MV-4-11 (cell line): ENCODE data around the gene KRT26.
"Not testable (repeated sequence)": the region's sequence is repeated elsewhere in the genome, so short reads cannot be mapped to it uniquely, and the experiment has no call there.

Experiments
- DNase-seq: peaks from one replicate; lab custom pipeline; 2025; lab: John Stamatoyannopoulos, UW

Gene KRT26, protein sequence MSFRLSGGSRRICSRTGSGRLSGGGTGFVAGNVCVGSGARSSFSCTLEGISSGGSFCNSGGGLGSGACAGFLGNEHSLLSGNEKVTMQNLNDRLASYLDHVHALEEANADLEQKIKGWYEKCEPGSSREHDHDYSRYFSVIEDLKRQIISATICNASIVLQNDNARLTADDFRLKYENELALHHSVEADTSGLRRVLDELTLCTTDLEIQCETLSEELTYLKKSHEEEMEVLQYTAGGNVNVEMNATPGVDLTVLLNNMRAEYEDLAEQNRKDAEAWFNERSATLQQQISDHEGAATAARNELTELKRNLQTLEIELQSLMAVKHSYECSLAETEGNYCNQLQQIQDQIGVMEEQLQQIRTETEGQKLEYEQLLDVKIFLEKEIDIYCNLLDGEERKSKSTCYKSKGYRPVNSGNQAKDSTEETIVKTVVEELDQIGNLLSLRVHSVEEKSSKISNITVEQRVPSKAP

DNA sequence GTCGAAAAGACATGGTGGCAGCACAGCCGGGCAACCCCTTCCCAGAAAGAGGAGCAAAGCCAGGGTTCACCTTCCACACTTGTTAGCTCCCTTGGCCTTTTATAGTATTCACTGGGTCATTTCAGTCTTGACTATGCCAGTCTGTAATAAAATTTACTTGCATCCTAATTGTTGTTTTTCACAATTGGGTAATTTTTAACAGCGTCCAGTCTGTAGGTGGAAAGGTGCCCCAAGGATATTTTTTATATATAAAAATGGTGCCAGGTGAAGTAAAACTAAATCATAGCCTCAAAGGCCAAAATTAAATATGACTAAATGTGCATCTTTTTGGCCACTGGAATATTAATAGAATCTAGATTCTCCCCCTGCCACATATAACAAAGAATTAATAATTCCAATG, at the start of gene KRT26:
Gene KRT26 (minus strand): TSS at position 101 of the 400 bp plus-strand sequence. CDS start 88 bp downstream, at position 13.
- DNase-seq, result no peak

DNA sequence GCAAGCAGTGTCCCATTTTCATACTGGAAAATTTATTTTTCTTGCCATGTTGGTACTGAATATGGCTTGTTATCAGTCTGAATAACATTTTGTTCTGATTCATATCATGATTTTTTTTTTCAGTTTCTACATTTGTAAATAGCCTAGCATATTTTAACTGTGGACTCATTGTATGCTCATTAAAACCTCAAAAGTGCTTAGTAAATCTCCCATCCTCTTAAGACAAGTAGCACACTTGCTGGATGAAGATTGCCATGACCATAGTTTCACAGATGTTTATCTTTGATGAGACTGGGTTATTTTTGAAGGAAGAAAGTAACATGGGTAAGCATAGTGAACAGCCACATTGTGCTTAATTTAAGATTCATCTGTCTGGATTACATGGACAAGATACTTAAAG, 49.5 kb upstream of the KRT26 start:
- no peak for DNase-seq

DNA sequence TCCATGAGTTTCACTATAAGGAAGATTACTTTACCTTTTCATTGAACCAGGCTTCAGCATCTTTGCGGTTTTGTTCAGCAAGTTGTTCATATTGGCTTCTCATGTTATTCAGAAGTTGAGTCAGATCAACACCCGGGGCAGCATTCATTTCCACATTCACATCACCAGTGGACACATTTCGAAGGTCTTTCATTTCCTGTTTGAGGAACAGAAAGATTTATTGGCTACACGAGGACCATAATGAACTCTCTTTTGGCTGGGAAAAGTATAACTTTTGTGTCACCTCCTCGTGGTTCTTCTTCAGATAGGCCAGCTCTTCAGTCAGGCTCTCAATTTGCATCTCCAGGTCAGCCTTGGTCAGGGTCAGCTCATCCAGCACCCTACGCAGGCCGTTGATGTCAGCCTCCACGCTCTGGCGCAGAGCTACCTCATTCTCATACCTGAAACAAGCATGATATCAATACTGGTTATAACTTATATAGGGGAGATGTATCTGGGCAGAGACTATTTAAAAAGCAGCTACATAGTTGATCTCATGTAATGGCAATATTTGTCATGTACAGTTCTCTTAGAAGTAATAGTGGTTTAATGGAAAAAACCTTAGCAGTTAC, 48.3 kb upstream of the KRT26 start:
- peak; percentile 79 for DNase-seq

DNA sequence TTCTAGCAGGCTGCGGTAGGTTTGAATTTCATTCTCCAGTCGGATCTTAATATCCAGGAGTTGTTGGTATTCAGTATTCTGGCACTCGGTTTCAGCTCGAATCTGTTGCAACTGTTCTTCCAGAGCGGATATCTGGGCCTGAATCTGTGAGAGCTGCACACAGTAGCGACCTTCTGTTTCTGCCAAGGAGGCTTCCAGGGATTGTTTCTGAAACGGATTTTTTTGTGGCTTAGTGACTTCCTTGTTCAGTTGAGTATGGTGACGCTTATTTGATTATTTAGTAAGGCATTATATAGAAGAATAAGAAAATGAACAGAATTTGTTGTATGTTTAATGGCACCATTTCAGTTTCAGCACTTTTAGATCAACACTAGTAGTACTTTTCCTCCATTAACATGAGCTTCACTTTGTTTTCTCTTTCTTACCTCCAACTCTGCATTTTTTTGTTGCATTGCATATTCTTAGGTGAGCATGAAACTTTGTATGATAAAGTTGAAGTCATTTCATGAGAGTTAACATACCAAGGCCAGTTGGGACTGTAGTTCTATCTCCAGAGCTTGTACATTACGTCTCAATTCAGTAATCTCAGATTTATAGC, 47.6 kb upstream of the KRT26 start:
- no peak for DNase-seq

DNA sequence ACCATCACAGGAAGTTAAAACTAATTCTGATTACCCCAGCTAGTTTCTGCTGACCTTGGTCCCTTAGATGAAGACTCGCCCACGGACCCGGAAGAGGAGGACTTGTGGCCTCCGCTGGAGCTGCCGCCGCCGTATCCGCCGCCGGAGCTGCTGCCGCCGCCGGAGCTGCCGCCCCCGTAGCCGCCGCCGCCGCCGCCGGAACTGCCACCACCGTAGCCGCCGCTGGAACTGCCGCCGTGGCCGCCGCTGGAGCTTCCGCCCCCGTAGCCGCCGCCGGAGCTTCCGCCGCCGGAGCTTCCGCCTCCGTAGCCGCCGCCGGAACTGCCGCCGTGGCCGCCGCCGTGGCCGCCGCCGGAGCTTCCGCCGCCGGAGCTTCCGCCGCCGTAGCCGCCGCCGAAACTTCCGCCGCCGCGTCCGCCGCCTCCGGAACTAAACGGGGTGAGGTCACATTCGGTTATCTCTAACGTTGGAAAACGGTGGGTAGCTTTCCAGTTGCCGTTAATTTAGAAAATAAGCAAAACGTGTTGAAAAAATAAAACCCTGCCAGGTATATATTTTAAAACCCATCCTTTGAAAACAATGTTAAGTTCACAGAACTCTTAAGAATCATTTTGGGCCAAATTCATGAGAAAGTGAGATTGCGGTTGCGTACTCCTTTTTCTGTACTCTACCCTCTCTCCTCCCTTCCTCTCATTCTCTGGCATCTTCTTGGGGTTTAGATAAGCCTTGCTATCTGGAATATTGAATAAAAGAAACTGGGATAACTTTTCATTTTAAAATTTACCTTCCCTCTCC, 46.9 kb upstream of the KRT26 start:
- peak; percentile 66 for DNase-seq

DNA sequence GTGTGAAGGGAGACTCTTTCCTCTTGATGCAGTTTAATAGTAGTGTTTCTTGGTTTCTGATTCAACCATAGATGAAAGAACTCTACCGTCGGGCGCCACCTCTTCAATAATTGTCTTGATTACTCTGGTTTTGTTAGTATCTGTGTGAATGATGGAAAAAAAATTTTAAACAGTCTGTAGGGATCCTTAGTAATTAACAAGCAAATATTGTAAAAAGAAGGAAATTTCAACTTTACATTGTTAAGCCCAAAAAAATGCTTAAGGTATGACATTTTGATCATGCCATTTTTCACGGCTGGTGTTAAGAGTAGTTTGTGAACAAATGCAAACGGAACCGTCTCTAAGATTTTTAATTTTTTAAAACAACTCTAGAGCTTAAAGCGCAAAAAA, 46.3 kb upstream of the KRT26 start:
- DNase-seq, result no peak

DNA sequence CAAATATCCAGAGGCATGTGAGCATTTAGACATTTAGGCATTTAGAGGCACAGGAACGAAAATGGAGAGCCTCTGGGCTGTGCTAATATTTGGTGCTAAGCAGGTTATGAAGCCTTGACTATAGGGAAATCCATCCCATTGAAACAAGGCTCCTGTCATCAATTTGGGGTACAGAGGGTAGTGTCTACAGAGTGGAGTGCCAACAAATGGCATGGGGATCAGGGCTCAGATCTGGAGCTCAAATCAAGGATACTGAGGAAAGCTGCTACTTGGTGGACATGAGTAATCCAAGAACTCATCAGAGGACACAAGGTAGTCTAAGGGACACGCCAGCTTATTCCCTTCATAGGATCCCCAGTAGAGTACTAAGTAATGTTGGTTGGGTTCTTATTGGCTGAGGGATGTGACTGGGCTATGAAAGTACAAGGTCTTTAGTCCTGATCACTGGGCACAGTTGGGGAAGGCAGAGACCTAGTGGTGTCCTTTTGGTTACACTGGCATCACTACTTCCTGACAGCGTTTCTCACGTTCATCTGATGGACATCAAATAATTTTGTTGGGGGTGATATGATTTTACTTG, 45.2 kb upstream of the KRT26 start:
- DNase-seq, result no peak

DNA sequence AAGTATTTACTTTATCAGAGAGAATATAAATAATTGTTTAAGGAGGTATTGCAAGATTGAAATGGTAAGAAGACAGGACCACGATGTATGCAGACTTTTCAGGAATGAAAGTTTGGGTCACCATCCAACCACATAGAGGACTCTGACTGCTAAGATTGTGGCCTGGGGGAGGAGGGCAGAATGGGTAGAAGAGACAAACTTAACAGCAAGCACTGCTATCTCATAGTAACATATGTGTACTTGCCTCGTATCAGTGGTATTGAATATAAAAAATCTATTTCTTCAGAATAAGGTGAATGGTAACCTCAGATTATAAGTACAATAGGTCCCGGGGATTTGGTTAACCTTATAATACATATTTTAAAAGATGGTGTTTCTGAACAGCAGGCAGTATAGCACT, 44.6 kb upstream of the KRT26 start:
- no peak for DNase-seq

DNA sequence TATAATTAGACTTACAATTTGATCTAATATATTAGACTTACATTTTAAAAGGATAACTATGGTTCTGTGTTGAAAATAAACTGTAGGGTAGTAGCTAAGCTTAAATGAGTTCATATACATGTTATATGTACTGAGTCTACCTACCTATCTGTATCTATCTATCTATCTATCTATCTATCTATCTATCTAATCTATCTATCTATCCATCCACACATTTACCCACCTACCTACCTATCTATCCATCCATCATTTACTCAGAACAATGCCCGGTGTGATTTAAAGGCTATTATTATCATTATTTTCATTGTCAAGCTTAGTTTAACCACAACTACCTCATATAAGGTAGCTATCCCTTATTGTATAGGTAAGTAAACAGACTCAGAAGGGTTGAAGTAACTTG, 43.4 kb upstream of the KRT26 start:
- no peak for DNase-seq

DNA sequence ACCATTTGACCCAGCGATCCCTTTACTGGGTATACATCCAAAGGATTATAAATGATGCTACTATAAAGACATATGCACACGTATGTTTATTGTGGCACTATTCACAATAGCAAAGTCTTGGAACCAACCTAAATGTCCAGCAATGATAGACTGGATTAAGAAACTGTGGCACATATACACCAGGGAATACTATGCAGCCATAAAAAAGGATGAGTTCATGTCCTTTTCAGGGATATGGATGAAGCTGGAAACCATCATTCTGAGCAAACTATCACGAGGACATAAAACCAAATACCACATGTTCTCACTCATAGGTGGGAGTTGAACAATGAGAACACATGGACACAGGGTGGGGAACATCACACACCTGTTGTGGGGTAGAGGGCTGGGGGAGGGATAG, 42.7 kb upstream of the KRT26 start:
- not testable (repeated sequence) for DNase-seq

DNA sequence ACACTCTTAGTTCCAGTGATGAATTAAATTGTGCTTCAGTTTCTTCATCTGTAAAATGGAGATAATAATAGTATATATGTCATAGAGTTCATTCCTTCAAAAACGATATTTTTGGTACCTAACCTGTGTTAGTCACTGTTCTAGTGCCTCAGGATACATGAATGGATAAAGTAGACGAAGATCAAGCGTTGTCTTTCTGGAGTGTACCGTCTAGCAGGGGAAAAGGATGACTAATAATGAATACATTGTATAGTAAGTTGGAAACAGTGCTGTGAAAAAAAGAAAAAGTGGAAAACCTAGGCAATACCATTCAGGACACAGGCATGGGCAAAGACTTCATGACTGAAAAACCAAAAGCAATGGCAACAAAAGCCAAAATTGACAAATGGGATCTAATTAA, 41.8 kb upstream of the KRT26 start:
- no peak for DNase-seq

DNA sequence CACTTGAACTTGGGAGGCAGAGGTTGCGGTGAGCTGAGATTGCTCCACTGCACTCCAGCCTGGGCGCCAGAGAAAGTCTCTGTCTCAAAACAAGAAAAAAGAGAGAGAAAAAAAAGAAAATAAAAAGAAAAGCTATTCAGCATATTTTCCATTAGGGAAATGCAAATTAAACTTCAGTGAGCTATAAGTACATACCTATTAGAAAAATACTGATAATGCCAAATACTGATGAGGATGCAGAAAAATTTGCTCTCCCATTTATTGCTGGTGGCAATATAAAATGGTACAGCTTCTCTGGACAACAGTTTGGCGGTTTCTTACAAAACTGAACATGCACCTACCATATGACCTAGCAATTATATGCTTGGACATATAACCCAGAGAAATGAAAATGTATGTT, 40.6 kb upstream of the KRT26 start:
- no peak for DNase-seq

DNA sequence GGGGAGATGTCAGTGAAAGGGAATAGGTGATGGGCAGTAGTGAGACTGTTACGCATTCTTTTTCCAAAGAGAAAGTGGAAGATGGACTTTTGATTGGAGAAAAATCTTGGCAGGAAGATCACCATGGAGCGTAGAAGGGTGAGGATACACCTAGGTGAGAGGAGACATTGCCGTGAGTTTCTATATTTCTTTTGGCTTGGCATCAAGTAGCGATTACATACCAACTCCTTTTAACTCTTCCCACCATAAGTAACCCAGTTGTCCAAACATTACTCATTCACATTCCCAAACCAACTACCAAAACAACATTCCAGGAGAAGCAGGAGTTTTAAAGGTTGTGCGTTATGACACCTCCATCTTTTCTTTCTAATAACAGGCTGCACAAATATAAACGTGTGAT, 38.5 kb upstream of the KRT26 start:
- DNase-seq, result no peak

DNA sequence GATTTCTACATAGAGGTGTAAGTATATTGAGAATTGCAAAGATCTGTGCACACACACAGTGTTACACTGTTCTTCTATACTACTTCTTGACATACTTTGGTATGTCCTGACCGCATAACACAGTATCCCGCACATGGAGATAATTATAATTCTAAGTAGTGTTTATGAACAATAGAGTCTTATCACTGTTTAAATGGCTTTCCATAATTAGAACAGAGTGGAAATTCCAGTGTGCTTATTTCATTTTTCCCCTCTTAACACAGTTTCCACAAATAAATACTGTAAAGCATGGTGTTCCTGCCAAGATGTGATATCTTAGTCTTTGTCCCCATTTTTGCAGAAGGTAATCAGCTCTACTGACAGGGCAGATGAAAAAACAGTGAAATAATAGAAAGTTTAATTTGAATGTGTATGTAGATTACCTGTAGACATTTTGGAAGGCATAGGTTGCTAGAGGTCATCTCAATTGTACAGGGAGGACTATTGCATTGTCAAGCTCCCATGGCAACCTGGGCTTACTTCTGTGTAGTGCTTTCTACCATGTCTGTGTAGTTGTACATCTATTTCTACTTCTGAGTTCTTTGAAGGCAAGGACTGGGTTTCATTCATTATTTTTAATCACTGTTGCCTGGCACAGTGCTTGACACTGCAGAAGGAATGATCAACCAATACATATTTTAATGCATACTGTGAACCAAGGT, 37.9 kb upstream of the KRT26 start:
- DNase-seq, result no peak

DNA sequence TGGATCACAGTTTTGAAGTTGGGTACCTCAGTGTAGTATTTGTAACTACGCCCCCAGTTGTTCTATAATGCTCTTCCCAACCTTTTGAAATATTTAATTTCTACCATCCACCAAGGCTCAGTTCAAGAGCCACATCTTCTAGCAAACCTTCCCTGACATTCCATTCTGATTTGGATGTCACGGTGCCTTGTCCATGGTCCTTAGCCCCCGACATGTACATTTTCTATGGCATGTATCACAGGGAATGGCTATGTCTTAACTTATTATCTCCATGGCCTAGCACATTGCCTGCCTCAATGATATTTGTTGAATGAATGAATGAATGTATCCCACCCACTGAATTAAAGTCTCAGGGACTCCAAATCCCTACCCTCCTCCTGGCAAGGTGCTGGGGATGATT, 34.1 kb upstream of the KRT26 start:
- no peak for DNase-seq

DNA sequence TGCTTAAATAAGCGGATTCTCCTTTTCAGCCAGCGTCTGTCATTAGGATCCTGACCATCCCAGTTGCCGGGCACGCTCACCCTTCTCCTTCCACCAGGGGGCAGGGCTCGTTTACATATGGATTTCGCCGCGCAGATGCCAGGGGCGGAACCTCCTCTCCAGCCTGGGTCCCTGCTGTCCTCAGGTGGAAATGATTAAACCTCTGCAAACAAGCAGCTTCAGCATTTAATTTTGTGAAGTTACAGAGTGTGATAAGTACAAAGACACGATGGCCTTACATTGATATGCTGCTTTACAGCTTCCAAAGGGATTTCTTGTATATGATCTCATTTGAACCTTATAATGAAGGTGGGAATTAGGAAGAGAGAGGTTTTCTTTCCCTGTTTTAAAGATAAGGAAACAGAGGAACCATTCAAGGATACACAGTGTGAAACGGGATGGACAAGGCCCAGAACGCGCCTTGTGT, 31.6 kb upstream of the KRT26 start:
- peak; percentile 31 for DNase-seq

DNA sequence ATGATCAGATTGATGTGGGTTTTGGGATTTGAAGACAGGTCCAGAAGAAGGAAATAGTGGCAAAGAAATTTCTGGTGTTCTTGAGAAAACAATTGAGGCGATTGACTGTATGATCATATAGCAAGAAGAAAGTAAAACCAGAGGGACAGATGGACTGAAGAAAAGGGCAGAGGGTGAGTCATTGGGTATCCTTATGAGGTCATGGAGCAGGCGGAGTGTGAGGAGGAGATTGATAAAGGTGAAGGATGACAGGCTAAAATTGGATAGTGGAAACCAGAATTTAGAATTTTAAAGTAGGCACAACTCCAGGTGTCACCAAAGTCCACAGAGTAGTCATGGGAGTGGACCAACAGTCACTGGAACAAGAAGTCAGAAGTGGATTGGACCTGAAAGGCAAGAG, 29.2 kb upstream of the KRT26 start:
- no peak for DNase-seq

DNA sequence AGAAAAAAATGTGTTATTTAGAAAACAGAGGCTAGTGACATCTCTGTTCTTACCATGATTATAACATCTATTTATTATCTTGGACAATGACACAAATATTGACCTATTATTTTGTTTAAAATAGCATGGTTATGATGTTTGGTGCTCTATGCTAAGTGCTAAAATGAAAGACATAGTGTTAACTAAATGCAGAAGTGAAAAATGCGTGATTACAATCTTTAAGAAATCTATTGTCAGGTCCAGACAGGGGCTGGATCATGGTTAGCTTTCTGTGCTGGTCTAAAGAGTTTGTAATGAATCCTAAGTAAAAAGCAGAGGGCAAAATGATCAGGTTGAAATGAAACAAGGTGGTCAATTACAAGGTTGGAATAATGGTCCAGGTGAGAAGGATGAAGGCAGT, 28.4 kb upstream of the KRT26 start:
- no peak for DNase-seq

DNA sequence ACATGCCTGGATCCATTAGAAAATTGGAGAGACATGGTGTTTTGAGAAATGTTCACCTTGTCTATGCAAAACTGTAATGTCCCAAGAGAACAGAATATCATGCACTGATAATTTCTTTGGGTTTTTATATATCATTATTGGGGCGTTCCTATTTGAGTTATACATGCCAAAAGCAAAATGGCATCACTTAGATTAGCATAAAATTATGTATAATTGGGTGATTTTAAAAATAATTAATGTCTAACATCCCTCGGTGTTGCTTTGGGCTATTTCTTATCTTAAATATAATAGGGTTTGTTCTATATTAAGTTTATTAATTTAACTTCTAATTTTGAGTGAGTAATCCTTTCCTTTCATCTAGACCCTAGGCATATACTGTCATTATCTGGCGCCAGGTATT, 27.9 kb upstream of the KRT26 start, which contains the start of gene KRT28:
Gene KRT28 (minus strand): TSS at position 101 of the 400 bp plus-strand sequence. CDS start 66 bp downstream, at position 35.
- DNase-seq, result no peak

DNA sequence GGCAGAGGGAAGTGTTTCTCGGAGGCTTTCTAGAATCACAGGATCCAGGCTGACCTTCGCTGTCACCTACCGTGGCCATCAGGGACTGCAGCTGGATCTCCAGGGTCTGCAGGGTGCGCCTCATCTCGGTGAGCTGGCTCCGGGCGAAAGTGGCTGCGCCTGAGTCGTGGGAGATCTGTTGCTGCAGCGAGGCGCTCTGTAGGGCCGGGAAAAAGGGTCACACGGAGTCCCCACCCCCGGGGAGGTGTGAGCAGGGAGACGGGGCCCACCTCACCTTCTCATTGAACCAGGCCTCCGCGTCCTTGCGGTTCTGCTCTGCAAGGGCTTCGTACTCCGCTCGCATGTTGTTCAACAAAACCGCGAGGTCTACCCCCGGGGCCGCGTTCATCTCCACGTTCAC, 24.8 kb upstream of the KRT26 start:
- no peak for DNase-seq

DNA sequence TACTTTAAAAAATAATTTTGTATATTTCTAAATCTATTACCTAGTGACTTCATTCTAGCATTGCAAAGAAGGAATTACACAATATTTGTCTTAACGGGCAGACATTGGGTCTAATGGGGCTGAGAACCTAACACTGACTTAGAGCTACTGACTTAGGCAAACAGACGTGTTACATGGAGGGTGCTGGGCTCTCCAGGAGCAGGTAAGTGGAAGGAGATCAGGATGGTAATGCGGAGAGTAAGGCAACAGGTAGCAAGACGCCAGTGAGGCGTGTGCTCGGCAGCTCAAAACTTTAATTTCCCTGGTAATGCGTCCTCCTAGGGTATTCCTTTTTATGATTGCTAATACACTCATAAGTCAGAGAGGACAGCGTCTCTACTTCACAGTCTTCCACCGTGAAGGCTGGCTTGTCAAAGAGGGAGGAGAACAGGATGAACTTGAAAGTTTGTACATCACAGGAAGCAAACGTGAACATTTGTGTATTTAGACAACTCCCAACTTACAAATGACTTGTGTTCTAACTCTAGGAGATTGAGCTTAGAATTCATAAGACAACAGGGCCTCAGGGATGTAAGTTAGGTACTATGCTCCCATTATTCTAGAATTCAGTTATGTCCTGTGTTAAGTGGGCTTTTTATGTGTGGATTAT, 23.1 kb upstream of the KRT26 start:
- DNase-seq, result no peak
